SKM-1 (cell line): ENCODE data around the gene NXPH1.
A peak's percentile ranks its signal among the peaks of the same experiment; 100 is the strongest.
"Not testable (repeated sequence)": the region's sequence is repeated elsewhere in the genome, so short reads cannot be mapped to it uniquely, and the experiment has no call there.

Source experiments
- DNase-seq: peaks from one replicate; lab custom pipeline; 2025; ENCODE audit not compliant: unreplicated experiment; lab: John Stamatoyannopoulos, UW

The NXPH1 gene

DNA sequence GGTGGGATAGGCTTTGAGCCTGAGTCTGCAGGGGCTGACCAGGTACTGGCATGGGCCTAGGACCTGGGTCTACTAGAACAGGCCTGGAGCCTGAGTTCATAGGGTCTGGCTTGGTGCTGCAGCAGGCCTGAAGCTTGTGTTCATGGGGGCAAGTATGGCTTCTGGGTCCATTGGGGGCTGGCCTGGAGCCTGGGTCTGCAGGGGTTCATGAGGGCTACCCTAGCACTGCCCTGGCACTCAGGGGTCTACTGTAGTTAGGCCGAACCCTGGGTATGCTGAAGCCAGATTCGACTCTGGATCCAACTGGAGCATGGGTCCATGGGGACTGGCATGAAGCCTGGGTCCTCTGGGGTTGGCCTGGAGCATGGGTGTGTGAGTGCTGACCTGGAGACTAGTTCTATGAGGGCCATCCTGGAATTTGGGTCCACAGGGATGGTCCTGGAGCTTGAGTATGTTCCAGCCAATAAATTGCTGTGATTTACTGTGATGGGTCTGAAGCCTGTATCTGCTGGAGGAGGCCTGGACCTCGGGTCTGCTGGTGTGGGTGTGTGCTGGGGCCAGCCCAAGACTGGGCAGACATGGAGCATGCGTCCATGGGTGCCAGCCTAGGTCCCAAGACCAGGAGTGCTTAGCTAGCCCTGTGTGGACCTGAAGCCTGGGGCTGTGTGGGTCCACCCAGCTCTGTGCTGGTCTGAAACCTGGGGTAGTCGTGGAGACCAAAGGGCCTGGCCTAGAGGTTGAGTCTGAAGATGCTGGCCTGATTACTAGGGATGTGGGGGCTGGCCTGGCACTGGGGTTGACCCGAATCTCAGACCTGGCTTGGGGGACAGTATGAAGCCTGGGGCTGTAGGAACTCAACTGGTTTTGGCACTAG, 235.5 kb downstream of the NXPH1 start:
- no peak for DNase-seq

DNA sequence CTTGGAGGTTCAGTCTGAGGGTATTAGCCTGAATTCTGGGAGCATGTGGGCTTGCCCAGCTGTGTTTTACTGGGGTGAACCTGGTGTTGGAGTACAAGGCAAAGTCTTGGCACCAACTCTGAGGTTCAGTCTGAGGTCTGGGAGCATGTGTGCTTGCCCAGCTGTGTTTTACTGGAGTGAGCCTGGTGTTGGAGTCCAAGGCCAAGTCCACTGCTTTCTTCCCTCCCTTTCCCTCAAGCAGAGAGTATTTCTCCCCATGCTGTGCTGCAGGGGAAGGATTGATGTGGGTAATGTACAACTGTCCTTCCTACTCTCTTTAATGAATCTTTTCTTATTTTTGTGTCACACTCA, 236.1 kb downstream of the NXPH1 start:
- DNase-seq = no peak

DNA sequence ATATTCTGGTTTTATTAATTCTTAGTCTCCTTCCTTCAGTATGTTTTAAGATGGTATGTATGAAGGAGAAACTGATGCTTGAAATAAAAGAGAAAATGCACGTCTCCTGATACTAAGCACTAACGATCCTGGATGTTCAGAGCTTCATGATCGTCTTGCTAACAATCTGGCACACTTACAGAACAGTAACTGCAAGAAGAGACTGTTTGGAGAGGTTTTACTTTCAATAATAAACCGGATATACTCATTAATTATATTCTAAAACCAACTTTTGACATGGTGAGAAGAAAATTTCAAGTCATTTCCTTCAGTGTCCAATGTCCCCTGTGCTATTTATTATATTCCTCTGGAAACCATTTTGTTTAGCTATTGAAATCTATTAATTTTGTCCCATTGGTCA, 251.0 kb downstream of the NXPH1 start:
- DNase-seq = no peak

DNA sequence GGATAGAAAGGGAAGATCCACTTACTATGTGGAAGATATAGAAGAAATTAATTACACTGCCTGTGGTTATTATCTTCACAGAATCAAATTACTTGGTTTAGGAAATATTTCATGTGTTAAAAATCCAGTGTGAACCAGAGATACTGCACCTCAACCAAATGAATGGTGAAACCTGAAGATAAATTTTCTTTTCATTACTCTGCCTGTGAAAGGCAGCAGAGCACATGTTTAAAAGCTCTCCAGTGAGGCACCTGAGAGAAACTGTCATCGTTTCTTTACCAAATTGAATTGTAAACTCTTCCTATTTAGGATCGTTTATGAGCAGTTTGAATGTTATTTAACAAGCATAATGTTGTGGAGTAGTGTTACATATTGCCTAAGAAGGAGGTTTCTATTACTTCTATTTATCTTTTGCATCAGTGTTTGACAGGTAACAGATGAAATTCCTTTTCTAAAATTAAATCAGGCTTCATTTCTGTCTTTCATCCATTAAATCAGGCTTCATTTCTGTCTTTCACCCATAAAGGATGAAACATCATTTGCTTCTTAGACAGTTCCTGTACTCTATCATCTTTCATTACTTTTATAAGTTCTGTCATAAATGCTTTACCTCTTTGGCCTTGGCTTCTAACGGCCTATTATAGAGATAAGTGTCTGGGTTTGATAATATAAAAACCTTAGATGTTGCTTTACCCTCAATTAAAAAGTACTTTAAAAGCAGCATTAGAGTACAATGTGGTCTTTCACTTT, 266.6 kb downstream of the NXPH1 start:
- no peak for DNase-seq

DNA sequence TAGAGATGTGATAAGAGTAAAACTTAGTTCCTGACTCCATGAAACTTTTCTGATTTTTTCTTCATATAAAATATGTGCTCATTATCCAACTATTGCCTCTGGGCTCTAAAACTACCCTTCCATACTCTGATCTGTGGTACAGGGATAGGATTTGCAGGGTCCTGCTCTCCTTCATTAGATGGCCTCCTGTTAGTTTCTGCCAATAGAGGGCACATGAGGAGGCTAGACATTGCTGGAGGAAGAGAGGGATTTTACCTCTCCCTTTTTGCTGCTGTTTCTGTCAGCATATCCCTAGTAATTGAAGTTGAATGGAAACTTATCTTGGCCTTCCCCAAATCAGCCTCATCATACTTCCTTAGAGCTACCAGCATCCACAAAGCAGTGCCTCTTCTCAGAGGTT, 269.4 kb downstream of the NXPH1 start:
- DNase-seq = no peak

DNA sequence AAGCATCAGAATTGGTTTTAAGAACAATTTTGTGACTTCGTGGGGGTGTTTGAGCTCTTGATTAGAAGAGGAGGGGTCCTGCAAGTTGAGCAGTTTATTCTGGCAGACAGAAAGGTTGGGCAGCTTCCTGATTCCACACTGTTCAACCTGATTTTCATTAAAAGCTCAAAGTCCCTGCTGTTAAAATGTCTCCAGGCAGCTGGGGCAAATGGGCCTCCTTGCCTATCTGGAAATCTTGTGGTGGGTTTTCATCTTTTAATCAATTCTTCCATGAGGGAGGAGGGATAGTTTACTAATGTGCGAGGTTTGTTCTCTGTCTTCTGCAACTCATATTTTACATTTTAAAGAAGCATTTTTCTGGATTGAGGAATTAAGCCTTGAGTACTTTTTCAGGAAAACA, 276.7 kb downstream of the NXPH1 start:
- no peak for DNase-seq

DNA sequence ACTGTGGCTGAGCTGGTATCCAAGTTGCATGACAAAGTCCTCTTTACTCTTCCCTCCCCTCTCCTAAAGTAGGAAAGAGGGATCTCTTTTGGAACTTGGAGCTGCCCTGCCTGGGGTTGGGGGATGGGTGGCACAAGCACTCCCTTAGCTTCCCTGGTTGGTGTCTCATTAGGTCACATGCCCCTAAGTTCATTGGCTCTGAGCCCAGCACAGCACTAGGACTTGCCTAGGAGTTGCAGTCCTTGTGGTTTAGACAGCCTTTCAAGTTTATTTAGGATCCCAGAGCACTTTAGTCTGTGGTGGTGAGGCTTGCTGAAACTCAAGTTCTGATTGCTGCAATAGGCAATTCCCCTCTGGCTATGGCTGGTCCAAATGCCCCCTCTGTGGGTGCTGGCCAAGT, 281.4 kb downstream of the NXPH1 start:
- DNase-seq = no peak

DNA sequence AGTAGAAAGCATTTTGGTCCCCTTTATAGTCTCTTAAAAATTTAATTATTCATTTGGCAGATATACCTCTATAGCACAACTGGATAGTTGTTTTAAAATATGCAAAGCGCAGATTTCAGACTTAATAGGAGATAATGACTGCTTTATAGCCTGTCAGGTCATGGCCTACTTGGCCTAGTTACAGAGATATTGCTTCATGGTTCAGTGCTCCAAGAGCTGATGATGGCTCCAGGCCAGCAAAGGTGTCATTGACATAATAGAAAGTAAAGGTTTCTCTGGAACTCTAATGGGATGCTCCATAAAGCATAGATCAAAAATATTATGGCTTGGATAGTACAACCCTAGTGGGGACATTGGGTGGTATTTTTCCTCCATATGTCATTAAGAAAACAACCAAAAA, 285.7 kb downstream of the NXPH1 start:
- DNase-seq = no peak

DNA sequence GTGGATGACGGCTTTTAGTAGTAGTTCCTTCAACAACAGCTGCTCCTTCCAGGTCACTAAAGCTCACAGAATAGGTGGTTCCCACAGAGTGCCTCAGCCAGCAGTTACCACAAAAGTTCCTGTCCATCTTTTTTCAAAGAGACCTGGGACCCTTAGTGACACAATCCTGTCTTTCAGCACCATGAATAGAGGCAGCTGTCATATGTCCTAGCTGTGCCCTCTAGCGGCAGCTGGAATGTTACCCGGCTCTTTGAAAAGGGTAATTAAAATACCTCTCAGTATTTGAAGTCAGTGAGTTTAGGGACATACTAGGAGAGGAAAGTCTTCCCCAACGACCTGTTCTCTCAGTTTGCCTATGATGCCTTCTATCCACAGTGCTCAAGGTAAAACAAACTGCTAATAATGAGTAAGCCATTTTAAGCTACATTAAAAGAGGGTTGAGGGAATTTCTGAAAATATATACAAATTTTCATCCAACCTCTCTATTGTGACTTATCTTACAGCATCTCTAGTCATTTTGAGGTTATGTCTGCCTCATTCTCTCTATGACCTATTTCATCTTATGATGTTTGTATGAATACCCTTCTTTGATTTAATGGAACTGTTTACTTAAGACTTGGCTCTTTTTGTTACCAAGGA, 290.8 kb downstream of the NXPH1 start:
- peak; percentile 31 for DNase-seq

DNA sequence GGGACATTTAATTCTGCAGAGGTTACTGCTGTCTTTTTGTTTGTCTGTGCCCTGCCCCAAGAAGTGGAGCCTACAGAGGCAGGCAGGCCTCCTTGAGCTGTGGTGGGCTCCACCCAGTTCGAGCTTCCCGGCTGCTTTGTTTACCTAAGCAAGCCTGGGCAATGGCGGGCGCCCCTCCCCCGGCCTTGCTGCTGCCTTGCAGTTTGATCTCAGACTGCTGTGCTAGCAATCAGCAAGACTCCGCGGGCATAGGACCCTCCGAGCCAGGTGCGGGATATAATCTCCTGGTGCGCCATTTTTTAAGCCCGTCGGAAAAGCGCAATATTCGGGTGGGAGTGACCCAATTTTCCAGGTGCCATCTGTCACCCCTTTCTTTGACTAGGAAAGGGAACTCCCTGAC, 298.3 kb downstream of the NXPH1 start:
- DNase-seq = not testable (repeated sequence)

DNA sequence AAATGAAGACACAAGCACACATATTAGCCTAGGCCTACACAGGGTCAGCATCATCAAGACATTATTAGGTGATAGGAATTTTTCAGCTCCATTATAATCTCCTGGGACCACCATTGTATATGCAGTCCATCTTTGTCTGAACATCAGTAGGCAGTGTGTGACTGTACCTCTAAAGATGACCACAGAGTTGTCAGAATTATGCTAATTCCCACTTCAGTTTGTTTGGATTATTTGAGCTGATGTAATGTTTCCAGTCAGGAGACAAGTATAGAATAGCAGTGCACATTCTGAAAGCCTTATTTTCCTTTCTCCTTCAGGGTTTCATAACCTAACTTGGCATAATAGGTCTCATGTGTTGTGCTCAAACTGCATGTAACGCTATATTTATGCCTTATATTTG, 306.4 kb downstream of the NXPH1 start:
- DNase-seq = no peak

DNA sequence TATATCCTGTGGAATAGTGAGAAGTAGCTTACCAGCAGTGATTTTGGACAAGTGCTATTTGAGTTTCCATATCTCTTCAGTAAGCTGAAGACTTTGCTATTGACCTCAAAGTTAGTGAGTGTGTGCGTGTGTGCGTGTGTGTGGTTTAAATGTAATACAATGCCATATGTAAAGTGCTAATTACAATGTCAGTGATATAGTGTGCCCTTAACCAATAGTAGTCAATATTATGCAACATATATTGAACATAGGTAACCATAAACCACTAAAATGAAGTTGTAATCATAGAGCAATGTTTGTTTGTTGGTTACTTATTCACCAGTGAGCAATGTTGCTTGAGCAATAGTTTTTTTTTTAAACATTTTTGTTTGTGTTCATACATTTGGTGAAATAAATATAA, 309.4 kb downstream of the NXPH1 start:
- no peak for DNase-seq

DNA sequence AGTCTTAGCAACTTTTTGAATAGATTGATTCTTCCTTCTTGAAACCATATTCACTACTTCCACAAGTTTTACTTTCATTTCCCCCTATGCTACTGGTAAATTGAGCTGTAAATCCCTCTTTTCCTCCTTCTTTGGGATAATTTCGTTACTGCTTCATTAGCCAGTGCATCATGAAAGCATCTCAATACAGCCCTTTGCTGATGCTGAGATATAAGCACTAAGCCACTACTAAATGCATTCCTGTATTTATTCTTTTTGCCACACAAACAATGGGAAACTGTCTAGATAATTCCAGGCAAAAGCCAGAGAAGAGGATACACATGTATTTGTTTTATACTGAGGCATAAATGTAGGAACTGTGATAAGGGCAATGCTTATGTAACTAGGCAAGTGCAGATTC, 313.9 kb downstream of the NXPH1 start:
- no peak for DNase-seq

DNA sequence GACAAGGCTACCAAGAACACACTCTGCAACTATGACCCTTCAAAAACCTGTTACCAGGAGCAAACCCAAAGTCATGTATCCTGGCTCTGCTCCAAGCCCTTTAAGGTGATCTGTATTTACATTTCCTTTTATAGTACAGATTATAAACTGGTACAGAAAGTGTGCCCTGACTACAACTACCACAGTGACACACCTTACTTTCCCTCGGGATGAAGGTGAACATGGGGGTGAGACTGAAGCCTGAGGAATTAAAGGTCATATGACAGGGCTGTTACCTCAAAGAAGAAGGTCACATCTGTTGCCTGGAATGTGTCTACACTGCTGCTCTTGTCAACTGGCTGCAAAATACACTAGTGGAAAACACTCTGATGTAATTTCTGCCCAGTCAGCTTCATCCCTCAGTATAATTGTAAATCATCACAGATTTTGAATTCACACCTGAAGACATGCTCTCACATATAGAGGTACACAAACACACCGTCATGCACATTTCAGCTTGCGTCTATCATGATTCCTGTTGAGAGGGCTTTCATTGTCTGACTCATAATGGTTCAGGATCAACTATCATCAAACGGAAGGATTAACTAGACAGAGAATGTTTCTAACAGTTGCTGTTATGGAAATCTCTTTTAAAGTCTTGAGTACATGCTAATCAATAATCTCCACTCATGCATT, 318.3 kb downstream of the NXPH1 start:
- no peak for DNase-seq

DNA sequence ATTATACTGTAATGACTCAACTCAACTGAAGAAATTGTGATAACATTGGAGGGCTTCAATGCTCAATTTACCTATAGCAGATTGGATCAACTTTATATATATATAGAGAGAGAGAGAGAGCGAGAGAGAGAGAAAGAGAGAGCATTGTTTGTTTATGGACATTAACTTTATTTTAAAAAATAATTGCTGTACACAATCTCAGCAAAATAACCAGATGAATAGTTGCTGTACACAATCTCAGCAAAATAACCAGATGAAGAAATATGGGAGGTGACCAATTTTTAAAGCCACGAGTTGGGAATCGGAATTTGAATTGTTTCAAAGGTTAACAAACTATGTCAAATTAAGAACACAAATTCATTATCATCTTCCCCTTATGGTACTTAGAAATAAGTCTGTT, 319.9 kb downstream of the NXPH1 start:
- DNase-seq = no peak

DNA sequence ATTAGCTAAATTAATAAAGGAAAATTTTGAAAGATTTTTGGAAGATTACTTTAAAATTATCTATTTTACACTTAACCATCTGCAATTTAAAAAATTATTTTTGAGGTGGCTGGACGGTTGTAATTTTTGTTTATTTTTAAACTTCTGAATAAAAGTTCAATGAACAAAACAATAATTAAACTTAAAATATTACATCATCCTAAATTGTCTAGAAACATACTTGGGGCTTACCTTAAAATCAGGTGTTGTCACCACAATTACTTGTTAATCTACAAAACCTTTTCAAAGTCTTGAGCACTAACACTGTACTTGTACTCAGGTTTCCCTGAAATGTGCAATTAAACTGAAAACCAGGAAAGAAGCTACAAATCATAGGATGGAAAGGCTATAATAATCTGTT, 328.3 kb downstream of the NXPH1 start:
- no peak for DNase-seq

DNA sequence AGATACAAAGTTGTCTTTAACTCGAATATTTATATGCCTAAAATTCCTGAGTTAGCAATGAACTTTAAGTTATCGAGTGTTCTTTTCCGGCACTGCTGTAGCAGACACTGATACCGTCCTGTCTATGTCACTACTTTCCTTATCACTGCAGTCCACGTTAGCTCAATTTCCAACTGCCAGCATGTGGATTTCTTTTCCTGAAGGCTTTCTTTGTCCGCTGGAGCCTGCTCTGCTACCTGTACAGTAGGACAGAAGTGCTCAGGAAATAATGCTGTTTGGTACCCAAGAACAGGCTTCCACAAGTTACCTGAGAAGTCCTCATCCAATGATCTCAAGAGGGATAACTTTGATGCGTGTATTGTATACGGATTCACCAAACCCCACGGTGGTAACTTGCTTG, 329.4 kb downstream of the NXPH1 start:
- DNase-seq = no peak

DNA sequence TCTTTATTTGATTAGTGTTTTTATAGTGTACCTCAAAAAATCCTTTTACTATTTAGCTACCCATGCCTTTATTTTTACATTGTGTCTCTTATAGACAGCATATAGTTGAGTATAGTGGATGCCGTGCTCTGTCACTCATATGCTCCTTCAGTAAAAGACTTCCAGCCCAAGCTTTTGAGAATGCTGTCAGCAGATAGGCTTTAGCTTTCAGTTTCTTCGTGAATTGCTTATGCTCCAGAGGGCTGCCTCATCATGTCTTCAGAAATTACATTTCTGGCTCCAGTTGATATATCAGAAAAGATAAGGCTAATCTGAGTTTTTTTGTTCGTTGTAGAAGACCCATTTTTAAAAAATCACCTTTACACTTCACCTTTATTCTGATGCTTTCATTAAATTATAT, 332.0 kb downstream of the NXPH1 start:
- DNase-seq = no peak

DNA sequence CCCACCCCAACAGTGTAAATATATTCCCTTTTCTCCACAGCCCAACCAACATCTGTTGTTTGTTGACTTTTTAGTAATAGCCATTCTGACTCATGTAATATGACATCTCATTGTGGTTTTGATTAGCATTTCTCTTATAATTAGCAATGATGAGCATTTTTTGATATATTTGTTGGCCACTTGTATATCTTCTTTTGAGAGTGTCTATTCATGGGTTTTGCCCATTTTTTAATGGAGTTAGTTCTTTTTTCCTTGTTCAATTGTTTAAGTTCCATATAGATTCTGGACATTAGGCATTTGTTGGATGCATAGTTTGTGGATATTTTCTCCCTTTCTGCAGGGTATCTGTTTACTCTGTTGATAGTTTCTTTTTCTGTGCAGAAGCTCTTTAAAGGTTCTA, 340.1 kb downstream of the NXPH1 start:
- DNase-seq = no peak

DNA sequence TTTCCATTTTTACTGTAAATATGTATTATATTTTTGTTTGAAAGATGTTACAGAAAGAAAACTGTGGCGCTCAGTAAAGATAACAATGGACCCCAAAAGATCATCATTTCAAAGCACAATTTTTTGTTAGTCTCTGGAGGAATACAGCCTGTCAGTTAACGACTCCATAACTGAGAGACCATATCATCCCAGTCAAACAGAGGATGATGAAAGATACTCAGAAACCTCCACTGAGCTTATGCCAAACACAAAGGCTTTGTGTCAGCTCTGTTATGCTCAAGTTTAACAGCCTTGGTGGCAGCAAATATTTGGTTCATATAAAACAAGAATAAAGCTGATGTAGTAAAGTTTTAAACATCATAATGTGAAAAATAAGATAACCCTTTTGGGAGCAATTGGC, 345.1 kb downstream of the NXPH1 start:
- no peak for DNase-seq

DNA sequence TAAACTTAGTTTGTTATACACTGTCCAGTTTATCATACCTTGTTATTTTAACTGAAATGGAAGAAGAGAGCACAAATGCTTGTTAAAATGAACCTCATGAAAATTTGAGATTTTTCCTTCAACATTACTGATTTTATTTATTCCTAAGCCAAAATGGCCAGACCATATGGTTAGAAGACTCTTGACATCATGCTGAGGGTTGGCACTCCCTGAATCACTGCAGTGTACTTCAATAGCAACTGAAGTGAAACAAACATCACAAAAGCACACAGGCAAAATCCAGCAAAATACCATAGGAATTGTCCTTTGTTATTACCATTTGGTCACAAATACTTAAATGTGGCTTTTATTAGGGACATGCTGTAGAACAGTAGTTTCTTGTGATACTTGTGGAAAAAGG, 347.8 kb downstream of the NXPH1 start:
- DNase-seq = no peak

DNA sequence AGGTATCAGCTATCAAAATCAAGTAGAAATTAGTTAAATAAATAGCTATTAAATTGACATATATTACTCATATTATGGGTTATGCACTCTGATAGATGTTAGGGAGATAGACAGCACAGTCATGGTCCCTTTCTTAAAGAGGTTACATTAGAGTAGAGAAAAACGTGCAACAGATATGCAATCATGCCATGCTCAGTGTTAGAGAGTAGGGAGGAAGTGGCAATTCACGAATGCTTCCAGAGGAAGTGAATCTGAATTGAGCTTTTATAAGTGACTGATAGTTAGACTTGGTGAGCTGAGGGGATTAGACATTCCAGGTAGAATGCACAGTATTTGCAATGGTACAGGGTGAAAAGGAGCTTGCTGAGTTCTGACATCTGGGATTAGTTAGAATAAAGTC, 349.8 kb downstream of the NXPH1 start:
- no peak for DNase-seq
